ENCODE results near the gene UTF1. TPM values are rescaled to one million over a fixed set of nuclear protein-coding genes. Genes with fewer than 3 reads are reported as not detected.

The UTF1 gene
- total and polyA plus RNA-seq, 8 donors, result not detected

GRCh38 chr10:133255323-133255722 is 25.3 kb downstream of the UTF1 start:
- Histone ChIP-seq H3K4me1 (peaks cover 0 to 20% (median 12%) of the 10 kb centered on the region in 3 donors), H3K27me3 (no peaks in the 10 kb centered on the region), H3K27ac (no peak overlapping the region), H3K9me3 (no peaks in the 10 kb centered on the region), H3K36me3 (no peaks in the 10 kb centered on the region), H3K4me3 (no peak overlapping the region)
- DNase-seq (no peak), ATAC-seq (no peak), FAIRE-seq (no peak)
- TF ChIP-seq, protein P1, sequence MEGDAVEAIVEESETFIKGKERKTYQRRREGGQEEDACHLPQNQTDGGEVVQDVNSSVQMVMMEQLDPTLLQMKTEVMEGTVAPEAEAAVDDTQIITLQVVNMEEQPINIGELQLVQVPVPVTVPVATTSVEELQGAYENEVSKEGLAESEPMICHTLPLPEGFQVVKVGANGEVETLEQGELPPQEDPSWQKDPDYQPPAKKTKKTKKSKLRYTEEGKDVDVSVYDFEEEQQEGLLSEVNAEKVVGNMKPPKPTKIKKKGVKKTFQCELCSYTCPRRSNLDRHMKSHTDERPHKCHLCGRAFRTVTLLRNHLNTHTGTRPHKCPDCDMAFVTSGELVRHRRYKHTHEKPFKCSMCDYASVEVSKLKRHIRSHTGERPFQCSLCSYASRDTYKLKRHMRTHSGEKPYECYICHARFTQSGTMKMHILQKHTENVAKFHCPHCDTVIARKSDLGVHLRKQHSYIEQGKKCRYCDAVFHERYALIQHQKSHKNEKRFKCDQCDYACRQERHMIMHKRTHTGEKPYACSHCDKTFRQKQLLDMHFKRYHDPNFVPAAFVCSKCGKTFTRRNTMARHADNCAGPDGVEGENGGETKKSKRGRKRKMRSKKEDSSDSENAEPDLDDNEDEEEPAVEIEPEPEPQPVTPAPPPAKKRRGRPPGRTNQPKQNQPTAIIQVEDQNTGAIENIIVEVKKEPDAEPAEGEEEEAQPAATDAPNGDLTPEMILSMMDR (IDR thresholded peaks at IDR 0.05), result no peak
- intact Hi-C loops (cut with DNase I), result no loop called here
- 90 to 91% methylated on average over 12 to 15 of the region's 15 CpGs for WGBS, 2 donors

DNA sequence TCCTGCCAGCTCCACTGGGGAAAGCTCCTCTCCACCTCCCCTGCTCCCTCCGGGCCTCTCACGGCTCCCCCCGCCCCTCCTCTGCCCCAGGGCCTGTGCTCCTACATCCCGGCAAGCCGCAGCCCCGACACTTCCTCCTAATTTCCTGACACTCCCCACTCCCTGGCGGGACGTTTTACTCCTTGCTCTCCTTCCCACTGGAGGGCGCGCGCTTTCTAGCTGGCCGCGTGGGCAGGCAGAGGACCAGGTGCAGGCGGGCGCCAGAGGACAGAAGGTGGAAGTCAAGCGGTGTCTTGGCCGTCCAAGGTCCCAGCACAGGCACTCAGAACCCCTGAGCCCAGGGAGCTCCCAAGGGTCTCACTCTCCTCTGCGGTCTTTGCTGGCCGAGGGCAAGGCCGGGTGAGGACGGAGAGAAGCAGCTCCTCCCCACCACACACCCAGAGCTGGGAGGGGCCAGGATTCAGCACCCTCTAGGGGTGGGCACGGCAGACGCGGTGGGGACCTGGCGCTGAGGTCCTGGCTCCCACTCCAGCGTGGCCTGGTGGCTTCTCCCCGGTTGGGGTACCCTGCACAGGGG is 27.6 kb downstream of the UTF1 start:
- no peaks in the 10 kb centered on the region for H3K36me3 ChIP-seq
- H3K4me3 ChIP-seq, result peak overlapping the region in 2 of 4 donors; percentile 29 to 40
- no peak for FAIRE-seq
- peaks cover 0 to 26% (median 12%) of the 10 kb centered on the region in 3 donors for H3K4me1 ChIP-seq
- WGBS, 2 donors, result 2 to 4% methylated on average over 27 of the region's 27 CpGs
- DNase-seq, result peak; percentile 76 to 91 (median 84)
- peak; percentile 61 to 79 (median 69) for ATAC-seq
- intact Hi-C loops (cut with DNase I), result no loop called here
- no peaks in the 10 kb centered on the region for H3K27me3 ChIP-seq
- no peaks in the 10 kb centered on the region for H3K9me3 ChIP-seq
- peak overlapping the region; percentile 42 to 80 (median 64) for H3K27ac ChIP-seq
- TF ChIP-seq, protein P1 (IDR thresholded peaks at IDR 0.05), result peak in 3 of 4 donors; percentile 13 to 15 (median 14)

DNA sequence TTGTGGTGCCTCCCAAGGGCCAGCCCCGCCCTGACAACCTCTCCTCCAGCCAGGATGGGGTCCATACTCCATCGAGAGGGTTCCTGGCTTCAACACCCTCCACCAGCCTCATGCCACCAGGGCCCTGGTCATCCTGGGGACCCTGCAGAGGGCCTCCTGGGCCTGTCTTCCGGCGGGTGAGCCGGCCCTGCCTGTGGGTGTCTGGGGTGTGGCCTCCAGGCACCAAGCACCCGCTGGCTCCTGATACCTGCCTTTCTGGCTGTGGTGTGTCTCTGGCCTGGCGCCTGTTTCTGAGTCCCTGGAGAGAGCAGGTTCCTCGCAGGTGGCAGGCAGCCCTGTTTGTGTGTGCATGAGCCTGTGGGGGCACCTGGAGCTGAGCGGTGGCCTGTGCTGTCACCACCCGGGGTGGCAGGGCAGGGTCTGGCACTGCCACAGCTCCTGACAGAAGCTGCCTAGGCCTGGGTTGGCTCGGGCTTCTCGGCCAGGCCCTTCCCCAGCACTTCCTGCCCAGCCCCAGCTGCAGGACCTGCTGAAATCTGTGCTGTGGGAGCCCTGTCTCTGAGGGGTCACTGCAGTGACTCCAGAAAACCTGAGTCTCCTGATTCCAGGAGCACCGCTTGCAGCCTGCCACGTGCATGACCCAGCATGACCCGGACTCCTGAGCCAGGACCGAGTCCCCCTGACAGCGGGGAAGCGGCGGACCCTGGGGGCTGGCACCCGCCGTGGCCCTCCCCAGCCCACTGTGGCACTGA is 28.2 kb downstream of the UTF1 start:
- no peaks in the 10 kb centered on the region for H3K9me3 ChIP-seq
- peak overlapping the region; percentile 42 to 80 (median 64) for H3K27ac ChIP-seq
- ATAC-seq, result peak; percentile 41 to 63 (median 44)
- TF ChIP-seq, protein P1 (IDR thresholded peaks at IDR 0.05), result no peak
- H3K4me3 ChIP-seq, result peak overlapping the region in 2 of 4 donors; percentile 29 to 40
- no peak for FAIRE-seq
- no peaks in the 10 kb centered on the region for H3K36me3 ChIP-seq
- WGBS, 2 donors, result 46 to 49% methylated on average over 21 of the region's 21 CpGs
- intact Hi-C loops (cut with DNase I), result no loop called here
- no peaks in the 10 kb centered on the region for H3K27me3 ChIP-seq
- DNase-seq, result peak; percentile 59 to 89 (median 73)
- H3K4me1 ChIP-seq, result peaks cover 0 to 26% (median 12%) of the 10 kb centered on the region in 3 donors

- DNase-seq (peak in 2 of 6 donors; percentile 30 to 78), ATAC-seq (peak in 2 of 4 donors; percentile 2 to 11), FAIRE-seq (no peak)
- Histone ChIP-seq H3K4me1 (peaks cover 0 to 26% (median 12%) of the 10 kb centered on the region in 3 donors), H3K9me3 (no peaks in the 10 kb centered on the region), H3K36me3 (no peaks in the 10 kb centered on the region), H3K27ac (peak overlapping the region; percentile 42 to 80 (median 64)), H3K27me3 (no peaks in the 10 kb centered on the region), H3K4me3 (no peak overlapping the region)
- 82 to 88% methylated on average over 24 of the region's 24 CpGs for WGBS, 2 donors
- intact Hi-C loops (cut with DNase I), result no loop called here
- TF ChIP-seq, protein P1 (IDR thresholded peaks at IDR 0.05), result no peak
Observed at GRCh38 chr10:133258818-133259601, 29.0 kb downstream of the UTF1 start.
